GM23338 (cell line): ENCODE results near the gene NFE2L1. TPM values are rescaled to one million over a fixed set of nuclear protein-coding genes. Genes with fewer than 3 reads are reported as not detected.

Experiments
- ATAC-seq: fragments of 200-7000 bp; cut with Tn5 transposase; 3 replicates; pipeline ENCODE4 v1.9.1; 2020
- DNase-seq: peaks from one replicate; pipeline ENCODE4 v3.0.0-alpha.2; 2015; ENCODE audit warnings: low spot score
- H2AFZ ChIP-seq: fragments of 200-600 bp; sonication (generic); 2 replicates; pipeline ENCODE4 v1.8.0; 2016; ENCODE audit warnings: antibody characterized with exemption, mild to moderate bottlenecking, moderate library complexity
- H3F3A ChIP-seq: fragments of 200-600 bp; sonication (generic); replicated peaks from 2 replicates; pipeline ENCODE4 v1.8.0; 2017; ENCODE audit warnings: antibody characterized with exemption, mixed run types, low read depth
- H3K27ac ChIP-seq: fragments of 200-600 bp; sonication (generic); 2 replicates; pipeline ENCODE4 v1.6.1; 2016; ENCODE audit warnings: low read depth
- H3K27me3 ChIP-seq: fragments of 200-600 bp; sonication (generic); 2 replicates; pipeline ENCODE4 v1.8.0; 2016; ENCODE audit warnings: mild to moderate bottlenecking, mixed run types, moderate library complexity; ENCODE audit not compliant: insufficient read depth
- H3K36me3 ChIP-seq: fragments of 200-600 bp; sonication (generic); 2 replicates; pipeline ENCODE4 v1.8.0; 2016; ENCODE audit warnings: mild to moderate bottlenecking; ENCODE audit not compliant: insufficient read depth
- H3K4me1 ChIP-seq: fragments of 200-600 bp; sonication (generic); 2 replicates; pipeline ENCODE4 v1.8.0; 2016; ENCODE audit warnings: mild to moderate bottlenecking, moderate library complexity; ENCODE audit not compliant: insufficient read depth
- H3K4me2 ChIP-seq: fragments of 200-600 bp; sonication (generic); 2 replicates; pipeline ENCODE4 v1.7.1; 2017; ENCODE audit warnings: mixed run types
- H3K4me3 ChIP-seq: fragments of 200-600 bp; sonication (generic); 2 replicates; pipeline ENCODE4 v1.6.1; 2016; ENCODE audit warnings: mixed run types
- H3K79me2 ChIP-seq: fragments of 200-600 bp; sonication (generic); replicated peaks from 2 replicates; pipeline ENCODE4 v1.8.0; 2017; ENCODE audit warnings: mild to moderate bottlenecking; ENCODE audit not compliant: insufficient read depth
- H3K9me2 ChIP-seq: fragments of 200-600 bp; sonication (generic); 2 replicates; pipeline ENCODE4 v1.8.0; 2017; ENCODE audit not compliant: insufficient read depth
- H4K20me1 ChIP-seq: fragments of 200-600 bp; sonication (generic); replicated peaks from 2 replicates; pipeline ENCODE4 v1.8.0; 2017; ENCODE audit warnings: mild to moderate bottlenecking; ENCODE audit not compliant: insufficient read depth
- H3K27ac Mint-ChIP-seq: 2 replicates; pipeline ENCODE4 v1.8.0; 2020; ENCODE audit warnings: inconsistent platforms, mild to moderate bottlenecking, moderate library complexity, mixed read lengths
- H3K27me3 Mint-ChIP-seq: 3 replicates; pipeline ENCODE4 v1.8.0; 2022; ENCODE audit warnings: low read depth, mild to moderate bottlenecking, moderate library complexity, mixed read lengths, inconsistent platforms; ENCODE audit not compliant: insufficient read depth, poor library complexity
- H3K36me3 Mint-ChIP-seq: 3 replicates; pipeline ENCODE4 v1.8.0; 2021; ENCODE audit warnings: low read depth, mild to moderate bottlenecking, inconsistent platforms, moderate library complexity, mixed read lengths
- H3K4me1 Mint-ChIP-seq: 3 replicates; pipeline ENCODE4 v1.8.0; 2020; ENCODE audit warnings: mild to moderate bottlenecking, inconsistent platforms, mixed read lengths
- H3K4me3 Mint-ChIP-seq: 3 replicates; pipeline ENCODE4 v1.8.0; 2021; ENCODE audit warnings: moderate library complexity, mild to moderate bottlenecking, inconsistent platforms, mixed read lengths
- H3K9me3 Mint-ChIP-seq: 3 replicates; pipeline ENCODE4 v1.8.0; 2020; ENCODE audit warnings: moderate library complexity, mild to moderate bottlenecking, inconsistent platforms, mixed read lengths
- NANOG ChIP-seq: IDR thresholded peaks from 2 replicates; pipeline ENCODE4 v1.6.1; 2016; ENCODE audit warnings: antibody characterized with exemption, borderline replicate concordance
- ZNF114 ChIP-seq: fragments of 250-450 bp; sonication (Bioruptor Pico); IDR thresholded peaks from 2 replicates; pipeline ENCODE4 v1.5.0; 2020; ENCODE audit warnings: mild to moderate bottlenecking, moderate library complexity
- polyA plus RNA-seq: library from polyadenylated mRNA; unstranded; fragments of >200 nt; fragmentation: Nextera tagmentation; extraction: Ambion mirVana; gene quantifications from 2 replicates; pipeline ENCODE4 v1.2.1, GENCODE V29; 2016
- total RNA-seq: library from RNA; depleted of rRNA; stranded (reverse); fragments of >200 nt; shearing (Covaris generic); gene quantifications from 2 replicates; pipeline ENCODE4 v1.2.3, GENCODE V29; 2014
- TF ChIP-seq, protein P1 (sequence below), 2 experiments: fragments of 200-600 bp in 1 of 2; sonication (generic) in 1 of 2; conservative IDR thresholded peaks; 2 replicates each; pipeline versions ENCODE4 v1.5.1 to v1.6.1; 2016 to 2017; ENCODE audit warnings: antibody characterized with exemption in 2 of 2, low read depth in 2 of 2, mild to moderate bottlenecking in 2 of 2, moderate library complexity in 1 of 2
- TF ChIP-seq, protein P2 (sequence below): fragments of 250-450 bp; sonication (Bioruptor Pico); IDR thresholded peaks from 2 replicates; pipeline ENCODE4 v1.5.0; 2020; ENCODE audit warnings: mild to moderate bottlenecking, moderate library complexity
- TF ChIP-seq, protein P3 (sequence below): IDR thresholded peaks from one replicate; pipeline ENCODE4 v1.6.1; 2018; ENCODE audit warnings: antibody characterized with exemption; ENCODE audit not compliant: unreplicated experiment

The NFE2L1 gene
- total and polyA plus RNA-seq, 2 experiments from 2014 or later, result 39.9 to 138 TPM

DNA sequence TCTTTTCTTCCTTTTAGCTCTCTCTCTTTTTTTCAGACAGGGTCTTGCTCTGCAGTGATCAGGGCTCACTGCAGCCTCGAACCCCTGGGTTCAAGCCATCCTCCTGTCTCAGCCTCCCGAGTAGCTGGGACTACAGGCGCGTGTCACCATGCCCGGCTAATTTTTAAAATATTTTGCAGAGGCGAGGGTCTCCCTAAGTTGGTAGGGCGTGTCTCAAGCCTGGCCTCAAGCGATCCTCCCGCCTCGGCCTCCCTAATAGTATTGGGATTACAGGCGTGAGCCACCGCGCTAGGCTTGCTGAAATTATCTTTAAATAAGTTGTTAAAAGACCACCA lies 58.6 kb downstream of the NFE2L1 start:
- Histone ChIP-seq H3K36me3 (no peaks in the 10 kb centered on the region), H3K79me2 (peaks cover 39% of the 10 kb centered on the region), H4K20me1 (peaks cover 10% of the 10 kb centered on the region; the same call in 1 of the 2 replicates), H3K9me2 (no peaks in the 10 kb centered on the region), H2AFZ (peak overlapping the region; percentile 98), H3K4me3 (peak overlapping the region; percentile 94), H3F3A (peaks cover 7% of the 10 kb centered on the region), H3K4me2 (peak overlapping the region; percentile 76), H3K27me3 (no peaks in the 10 kb centered on the region), H3K27ac (no peak overlapping the region), H3K4me1 (peaks cover 15% of the 10 kb centered on the region)
- TF ChIP-seq, protein P1, sequence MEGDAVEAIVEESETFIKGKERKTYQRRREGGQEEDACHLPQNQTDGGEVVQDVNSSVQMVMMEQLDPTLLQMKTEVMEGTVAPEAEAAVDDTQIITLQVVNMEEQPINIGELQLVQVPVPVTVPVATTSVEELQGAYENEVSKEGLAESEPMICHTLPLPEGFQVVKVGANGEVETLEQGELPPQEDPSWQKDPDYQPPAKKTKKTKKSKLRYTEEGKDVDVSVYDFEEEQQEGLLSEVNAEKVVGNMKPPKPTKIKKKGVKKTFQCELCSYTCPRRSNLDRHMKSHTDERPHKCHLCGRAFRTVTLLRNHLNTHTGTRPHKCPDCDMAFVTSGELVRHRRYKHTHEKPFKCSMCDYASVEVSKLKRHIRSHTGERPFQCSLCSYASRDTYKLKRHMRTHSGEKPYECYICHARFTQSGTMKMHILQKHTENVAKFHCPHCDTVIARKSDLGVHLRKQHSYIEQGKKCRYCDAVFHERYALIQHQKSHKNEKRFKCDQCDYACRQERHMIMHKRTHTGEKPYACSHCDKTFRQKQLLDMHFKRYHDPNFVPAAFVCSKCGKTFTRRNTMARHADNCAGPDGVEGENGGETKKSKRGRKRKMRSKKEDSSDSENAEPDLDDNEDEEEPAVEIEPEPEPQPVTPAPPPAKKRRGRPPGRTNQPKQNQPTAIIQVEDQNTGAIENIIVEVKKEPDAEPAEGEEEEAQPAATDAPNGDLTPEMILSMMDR (conservative IDR thresholded peaks at IDR 0.05; ENCODE audit: low read depth in 2 of 2), result no peak
- TF ChIP-seq, protein P2, sequence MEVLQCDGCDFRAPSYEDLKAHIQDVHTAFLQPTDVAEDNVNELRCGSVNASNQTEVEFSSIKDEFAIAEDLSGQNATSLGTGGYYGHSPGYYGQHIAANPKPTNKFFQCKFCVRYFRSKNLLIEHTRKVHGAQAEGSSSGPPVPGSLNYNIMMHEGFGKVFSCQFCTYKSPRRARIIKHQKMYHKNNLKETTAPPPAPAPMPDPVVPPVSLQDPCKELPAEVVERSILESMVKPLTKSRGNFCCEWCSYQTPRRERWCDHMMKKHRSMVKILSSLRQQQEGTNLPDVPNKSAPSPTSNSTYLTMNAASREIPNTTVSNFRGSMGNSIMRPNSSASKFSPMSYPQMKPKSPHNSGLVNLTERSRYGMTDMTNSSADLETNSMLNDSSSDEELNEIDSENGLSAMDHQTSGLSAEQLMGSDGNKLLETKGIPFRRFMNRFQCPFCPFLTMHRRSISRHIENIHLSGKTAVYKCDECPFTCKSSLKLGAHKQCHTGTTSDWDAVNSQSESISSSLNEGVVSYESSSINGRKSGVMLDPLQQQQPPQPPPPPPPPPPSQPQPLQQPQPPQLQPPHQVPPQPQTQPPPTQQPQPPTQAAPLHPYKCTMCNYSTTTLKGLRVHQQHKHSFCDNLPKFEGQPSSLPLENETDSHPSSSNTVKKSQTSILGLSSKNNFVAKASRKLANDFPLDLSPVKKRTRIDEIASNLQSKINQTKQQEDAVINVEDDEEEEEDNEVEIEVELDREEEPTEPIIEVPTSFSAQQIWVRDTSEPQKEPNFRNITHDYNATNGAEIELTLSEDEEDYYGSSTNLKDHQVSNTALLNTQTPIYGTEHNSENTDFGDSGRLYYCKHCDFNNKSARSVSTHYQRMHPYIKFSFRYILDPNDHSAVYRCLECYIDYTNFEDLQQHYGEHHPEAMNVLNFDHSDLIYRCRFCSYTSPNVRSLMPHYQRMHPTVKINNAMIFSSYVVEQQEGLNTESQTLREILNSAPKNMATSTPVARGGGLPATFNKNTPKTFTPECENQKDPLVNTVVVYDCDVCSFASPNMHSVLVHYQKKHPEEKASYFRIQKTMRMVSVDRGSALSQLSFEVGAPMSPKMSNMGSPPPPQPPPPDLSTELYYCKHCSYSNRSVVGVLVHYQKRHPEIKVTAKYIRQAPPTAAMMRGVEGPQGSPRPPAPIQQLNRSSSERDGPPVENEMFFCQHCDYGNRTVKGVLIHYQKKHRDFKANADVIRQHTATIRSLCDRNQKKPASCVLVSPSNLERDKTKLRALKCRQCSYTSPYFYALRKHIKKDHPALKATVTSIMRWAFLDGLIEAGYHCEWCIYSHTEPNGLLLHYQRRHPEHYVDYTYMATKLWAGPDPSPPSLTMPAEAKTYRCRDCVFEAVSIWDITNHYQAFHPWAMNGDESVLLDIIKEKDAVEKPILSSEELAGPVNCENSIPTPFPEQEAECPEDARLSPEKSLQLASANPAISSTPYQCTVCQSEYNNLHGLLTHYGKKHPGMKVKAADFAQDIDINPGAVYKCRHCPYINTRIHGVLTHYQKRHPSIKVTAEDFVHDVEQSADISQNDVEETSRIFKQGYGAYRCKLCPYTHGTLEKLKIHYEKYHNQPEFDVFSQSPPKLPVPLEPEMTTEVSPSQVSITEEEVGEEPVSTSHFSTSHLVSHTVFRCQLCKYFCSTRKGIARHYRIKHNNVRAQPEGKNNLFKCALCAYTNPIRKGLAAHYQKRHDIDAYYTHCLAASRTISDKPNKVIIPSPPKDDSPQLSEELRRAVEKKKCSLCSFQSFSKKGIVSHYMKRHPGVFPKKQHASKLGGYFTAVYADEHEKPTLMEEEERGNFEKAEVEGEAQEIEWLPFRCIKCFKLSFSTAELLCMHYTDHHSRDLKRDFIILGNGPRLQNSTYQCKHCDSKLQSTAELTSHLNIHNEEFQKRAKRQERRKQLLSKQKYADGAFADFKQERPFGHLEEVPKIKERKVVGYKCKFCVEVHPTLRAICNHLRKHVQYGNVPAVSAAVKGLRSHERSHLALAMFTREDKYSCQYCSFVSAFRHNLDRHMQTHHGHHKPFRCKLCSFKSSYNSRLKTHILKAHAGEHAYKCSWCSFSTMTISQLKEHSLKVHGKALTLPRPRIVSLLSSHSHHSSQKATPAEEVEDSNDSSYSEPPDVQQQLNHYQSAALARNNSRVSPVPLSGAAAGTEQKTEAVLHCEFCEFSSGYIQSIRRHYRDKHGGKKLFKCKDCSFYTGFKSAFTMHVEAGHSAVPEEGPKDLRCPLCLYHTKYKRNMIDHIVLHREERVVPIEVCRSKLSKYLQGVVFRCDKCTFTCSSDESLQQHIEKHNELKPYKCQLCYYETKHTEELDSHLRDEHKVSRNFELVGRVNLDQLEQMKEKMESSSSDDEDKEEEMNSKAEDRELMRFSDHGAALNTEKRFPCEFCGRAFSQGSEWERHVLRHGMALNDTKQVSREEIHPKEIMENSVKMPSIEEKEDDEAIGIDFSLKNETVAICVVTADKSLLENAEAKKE, result no peak
- TF ChIP-seq ZNF114 (CRISPR knock-in tag) (no peak), NANOG (no peak)
- TF ChIP-seq, protein P3, sequence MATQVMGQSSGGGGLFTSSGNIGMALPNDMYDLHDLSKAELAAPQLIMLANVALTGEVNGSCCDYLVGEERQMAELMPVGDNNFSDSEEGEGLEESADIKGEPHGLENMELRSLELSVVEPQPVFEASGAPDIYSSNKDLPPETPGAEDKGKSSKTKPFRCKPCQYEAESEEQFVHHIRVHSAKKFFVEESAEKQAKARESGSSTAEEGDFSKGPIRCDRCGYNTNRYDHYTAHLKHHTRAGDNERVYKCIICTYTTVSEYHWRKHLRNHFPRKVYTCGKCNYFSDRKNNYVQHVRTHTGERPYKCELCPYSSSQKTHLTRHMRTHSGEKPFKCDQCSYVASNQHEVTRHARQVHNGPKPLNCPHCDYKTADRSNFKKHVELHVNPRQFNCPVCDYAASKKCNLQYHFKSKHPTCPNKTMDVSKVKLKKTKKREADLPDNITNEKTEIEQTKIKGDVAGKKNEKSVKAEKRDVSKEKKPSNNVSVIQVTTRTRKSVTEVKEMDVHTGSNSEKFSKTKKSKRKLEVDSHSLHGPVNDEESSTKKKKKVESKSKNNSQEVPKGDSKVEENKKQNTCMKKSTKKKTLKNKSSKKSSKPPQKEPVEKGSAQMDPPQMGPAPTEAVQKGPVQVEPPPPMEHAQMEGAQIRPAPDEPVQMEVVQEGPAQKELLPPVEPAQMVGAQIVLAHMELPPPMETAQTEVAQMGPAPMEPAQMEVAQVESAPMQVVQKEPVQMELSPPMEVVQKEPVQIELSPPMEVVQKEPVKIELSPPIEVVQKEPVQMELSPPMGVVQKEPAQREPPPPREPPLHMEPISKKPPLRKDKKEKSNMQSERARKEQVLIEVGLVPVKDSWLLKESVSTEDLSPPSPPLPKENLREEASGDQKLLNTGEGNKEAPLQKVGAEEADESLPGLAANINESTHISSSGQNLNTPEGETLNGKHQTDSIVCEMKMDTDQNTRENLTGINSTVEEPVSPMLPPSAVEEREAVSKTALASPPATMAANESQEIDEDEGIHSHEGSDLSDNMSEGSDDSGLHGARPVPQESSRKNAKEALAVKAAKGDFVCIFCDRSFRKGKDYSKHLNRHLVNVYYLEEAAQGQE, result no peak
- Mint-ChIP-seq H3K27me3 (peaks cover 15% of the 10 kb centered on the region), H3K27ac (no peak overlapping the region), H3K9me3 (no peaks in the 10 kb centered on the region; the same call in 1 of the 3 replicates), H3K4me3 (peak overlapping the region; percentile 91), H3K4me1 (peaks cover 18% of the 10 kb centered on the region), H3K36me3 (peaks cover under 1% of the 10 kb centered on the region; the same call in 1 of the 3 replicates)
- ATAC-seq (no peak), DNase-seq (no peak)
